Esophagus squamous epithelium (tissue), 5 donors: ENCODE measurements around the gene ABCC9. TPM values are rescaled to one million over a fixed set of nuclear protein-coding genes. Genes with fewer than 3 reads are reported as not detected.
"Not testable (repeated sequence)": the region's sequence is repeated elsewhere in the genome, so short reads cannot be mapped to it uniquely, and the experiment has no call there.

ENCODE experiments used
- DNase-seq: peaks from one replicate; lab custom pipeline; 2025; lab: John Stamatoyannopoulos, UW
- H3K27ac ChIP-seq, 4 donors: fragments of 200-600 bp; sonication (generic); one replicate each; pipeline ENCODE4 v1.5.1; 2016 to 2019; ENCODE audit warnings: mild to moderate bottlenecking in 1 of 4
- H3K27me3 ChIP-seq, 4 donors: fragments of 200-600 bp; sonication (generic); 1 replicate in 3 of 4; 2 replicates in 1 of 4; pipeline versions ENCODE4 v1.5.1 to v1.6.0; 2017 to 2021; ENCODE audit warnings: antibody characterized with exemption in 1 of 4
- H3K36me3 ChIP-seq, 3 donors: fragments of 200-600 bp; sonication (generic); one replicate each; pipeline ENCODE4 v1.5.1; 2016 to 2019
- H3K4me1 ChIP-seq, 3 donors: fragments of 200-600 bp; sonication (generic); one replicate each; pipeline ENCODE4 v1.5.1; 2017 to 2019
- H3K4me3 ChIP-seq, 4 donors: fragments of 200-600 bp; sonication (generic); 1 replicate in 3 of 4; 2 replicates in 1 of 4; pipeline ENCODE4 v1.5.1; 2016 to 2019; ENCODE audit warnings: mild to moderate bottlenecking in 2 of 4, moderate library complexity in 1 of 4
- H3K9me3 ChIP-seq, 3 donors: fragments of 200-600 bp; sonication (generic); one replicate each; pipeline ENCODE4 v1.5.1; 2016 to 2019
- POLR2A ChIP-seq, 4 donors: fragments of 450-650 bp; IDR thresholded peaks; one replicate each; pipeline ENCODE4 v1.6.1; 2017; ENCODE audit warnings: antibody characterized with exemption in 4 of 4, mild to moderate bottlenecking in 4 of 4, moderate library complexity in 3 of 4
- WGBS, 2 donors: methylation state at CpG; one replicate each; pipeline ENCODE4 v1.1.5; 2018; 5-methylcytosine and 5-hydroxymethylcytosine counted together
- intact Hi-C: fragments of 100-400 bp; cut with DNase I; formaldehyde crosslinking; loops from one replicate; pipeline ENCODE4 v1.15.0; 2022
- total RNA-seq, 4 donors: library from RNA; depleted of rRNA; stranded (reverse); fragments of >200 nt; gene quantifications; one replicate each; pipeline ENCODE4 v1.1.0, GENCODE V29; 2016
- TF ChIP-seq, protein P1 (sequence below), 6 experiments: fragments of 450-650 bp in 4 of 6; fragments of 200-600 bp in 2 of 6; sonication (generic) in 2 of 6; IDR thresholded peaks; one replicate each; pipeline ENCODE4 v1.5.1; 2016 to 2019; ENCODE audit warnings: antibody characterized with exemption in 6 of 6, mild to moderate bottlenecking in 4 of 6, moderate library complexity in 4 of 6
- donor health status: DM: yes; HTN: yes; CAD: no.

Gene ABCC9
- total RNA-seq, 4 donors from 2014 or later: 0.68 to 11.6 (median 6.0) TPM

GRCh38 chr12:21939435-21939834 is 1.8 kb downstream of the ABCC9 start:
- Histone ChIP-seq H3K27ac (peak overlapping the region in 3 of 4 donors; percentile 79 to 86 (median 79)), H3K4me3 (peak overlapping the region in 3 of 4 donors; percentile 41 to 60 (median 43))

GRCh38 chr12:21938879-21939278 is 2.3 kb downstream of the ABCC9 start:
- Histone ChIP-seq H3K27ac (no peak overlapping the region), H3K9me3 (no peaks in the 10 kb centered on the region), H3K36me3 (no peaks in the 10 kb centered on the region), H3K4me3 (peak overlapping the region in 1 of 4 donors; percentile 60), H3K27me3 (peaks cover 0 to 53% (median 0%) of the 10 kb centered on the region in 4 donors), H3K4me1 (peaks cover 0 to 18% (median 0%) of the 10 kb centered on the region in 3 donors)
- no peak for DNase-seq
- intact Hi-C loops: no loop called here
- no peak for TF ChIP-seq POLR2A (IDR thresholded peaks at IDR 0.05)
- TF ChIP-seq, protein P1, sequence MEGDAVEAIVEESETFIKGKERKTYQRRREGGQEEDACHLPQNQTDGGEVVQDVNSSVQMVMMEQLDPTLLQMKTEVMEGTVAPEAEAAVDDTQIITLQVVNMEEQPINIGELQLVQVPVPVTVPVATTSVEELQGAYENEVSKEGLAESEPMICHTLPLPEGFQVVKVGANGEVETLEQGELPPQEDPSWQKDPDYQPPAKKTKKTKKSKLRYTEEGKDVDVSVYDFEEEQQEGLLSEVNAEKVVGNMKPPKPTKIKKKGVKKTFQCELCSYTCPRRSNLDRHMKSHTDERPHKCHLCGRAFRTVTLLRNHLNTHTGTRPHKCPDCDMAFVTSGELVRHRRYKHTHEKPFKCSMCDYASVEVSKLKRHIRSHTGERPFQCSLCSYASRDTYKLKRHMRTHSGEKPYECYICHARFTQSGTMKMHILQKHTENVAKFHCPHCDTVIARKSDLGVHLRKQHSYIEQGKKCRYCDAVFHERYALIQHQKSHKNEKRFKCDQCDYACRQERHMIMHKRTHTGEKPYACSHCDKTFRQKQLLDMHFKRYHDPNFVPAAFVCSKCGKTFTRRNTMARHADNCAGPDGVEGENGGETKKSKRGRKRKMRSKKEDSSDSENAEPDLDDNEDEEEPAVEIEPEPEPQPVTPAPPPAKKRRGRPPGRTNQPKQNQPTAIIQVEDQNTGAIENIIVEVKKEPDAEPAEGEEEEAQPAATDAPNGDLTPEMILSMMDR (IDR thresholded peaks at IDR 0.05): no peak
- WGBS, 2 donors: 69% methylated on average over 7 of the region's 7 CpGs

More at GRCh38 chr12:21939435-21939834, 1.8 kb downstream of the ABCC9 start:
- no peaks in the 10 kb centered on the region for H3K9me3 ChIP-seq
- peaks cover 0 to 18% (median 0%) of the 10 kb centered on the region in 3 donors for H3K4me1 ChIP-seq
- no peak for DNase-seq
- TF ChIP-seq, protein P1 (IDR thresholded peaks at IDR 0.05): no peak
- TF ChIP-seq POLR2A (IDR thresholded peaks at IDR 0.05): no peak
- 56 to 65% methylated on average over 4 of the region's 4 CpGs for WGBS, 2 donors
- intact Hi-C loops: no loop called here
- H3K36me3 ChIP-seq: no peaks in the 10 kb centered on the region
- H3K27me3 ChIP-seq: peaks cover 0 to 53% (median 0%) of the 10 kb centered on the region in 4 donors

DNA sequence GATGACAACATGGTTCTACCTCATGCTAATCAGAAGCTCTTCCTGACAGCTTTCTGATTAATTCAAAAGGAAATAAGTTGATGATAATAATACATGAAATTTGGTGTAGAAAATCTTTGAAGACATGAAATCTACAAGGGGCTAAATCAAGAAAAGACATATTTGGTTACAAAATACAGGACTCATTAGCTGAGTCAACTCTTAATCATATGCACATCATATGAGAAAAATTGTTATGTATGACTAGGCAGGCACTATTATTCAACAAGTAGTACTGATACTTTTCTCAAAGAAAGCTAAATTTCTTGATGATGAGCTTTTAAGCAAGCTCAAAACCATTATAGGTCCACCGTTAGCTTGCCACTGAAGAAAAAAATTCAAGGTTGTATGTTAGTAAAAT is 7.1 kb downstream of the ABCC9 start:
- H3K4me3 ChIP-seq: no peak overlapping the region
- no peaks in the 10 kb centered on the region for H3K36me3 ChIP-seq
- intact Hi-C loops: no loop called here
- no peaks in the 10 kb centered on the region for H3K4me1 ChIP-seq
- no peak for TF ChIP-seq POLR2A (IDR thresholded peaks at IDR 0.05)
- TF ChIP-seq, protein P1 (IDR thresholded peaks at IDR 0.05): no peak
- no peak overlapping the region for H3K27ac ChIP-seq
- H3K9me3 ChIP-seq: no peaks in the 10 kb centered on the region
- DNase-seq: no peak
- WGBS, 2 donors: 76 to 83% methylated on average over 1 of the region's 1 CpG
- peaks cover 0 to 16% (median 0%) of the 10 kb centered on the region in 4 donors for H3K27me3 ChIP-seq

- Histone ChIP-seq H3K4me3 (no peak overlapping the region), H3K27me3 (peaks cover 0 to 11% (median 0%) of the 10 kb centered on the region in 4 donors), H3K27ac (no peak overlapping the region), H3K4me1 (no peaks in the 10 kb centered on the region), H3K36me3 (no peaks in the 10 kb centered on the region), H3K9me3 (no peaks in the 10 kb centered on the region)
- TF ChIP-seq, protein P1 (IDR thresholded peaks at IDR 0.05): no peak
- TF ChIP-seq POLR2A (IDR thresholded peaks at IDR 0.05): no peak
- DNase-seq: no peak
- intact Hi-C loops: no loop called here
- WGBS, 2 donors: 73 to 81% methylated on average over 4 of the region's 4 CpGs
Measured at GRCh38 chr12:21933656-21934055, 7.6 kb downstream of the ABCC9 start.

GRCh38 chr12:21929972-21930371 is 11.3 kb downstream of the ABCC9 start:
- 90% methylated on average over 1 of the region's 1 CpG; no CpG with 5 or more reads in 1 of the 2 donors for WGBS, 2 donors
- intact Hi-C loops, H3K4me3 ChIP-seq, H3K36me3 ChIP-seq, H3K27ac ChIP-seq, H3K27me3 ChIP-seq, H3K9me3 ChIP-seq, H3K4me1 ChIP-seq, DNase-seq: not testable (repeated sequence)
